Neural cell (in vitro differentiated cells): ENCODE measurements around the gene PROSER2. TPM values are rescaled to one million over a fixed set of nuclear protein-coding genes. Genes with fewer than 3 reads are reported as not detected.

Experiments
- H2AFZ ChIP-seq: fragments of 200-600, 300-800 bp; sonication (generic), shearing (Covaris generic); 2 replicates; pipeline ENCODE4 v1.6.0; 2014; ENCODE audit warnings: low read depth, mild to moderate bottlenecking, antibody characterized with exemption, low read length, moderate library complexity
- H3F3A ChIP-seq: fragments of 200-600 bp; shearing (Covaris generic); 2 replicates; pipeline ENCODE4 v1.6.1; 2016; ENCODE audit warnings: mild to moderate bottlenecking, moderate library complexity, mixed read lengths, antibody characterized with exemption, low read length; ENCODE audit not compliant: insufficient read depth, poor library complexity, severe bottlenecking
- H3K27ac ChIP-seq: fragments of 200-600, 300-800 bp; sonication (generic), shearing (Covaris generic); 2 replicates; pipeline ENCODE4 v1.5.1; 2014; ENCODE audit warnings: mild to moderate bottlenecking, low read length, moderate library complexity
- H3K27me3 ChIP-seq: fragments of 300-800, 200-600 bp; sonication (generic), shearing (Covaris generic); 2 replicates; pipeline ENCODE4 v1.6.0; 2014; ENCODE audit warnings: mild to moderate bottlenecking, low read depth, low read length, moderate library complexity; ENCODE audit not compliant: insufficient read depth
- H3K36me3 ChIP-seq: fragments of 300-800, 200-600 bp; sonication (generic), shearing (Covaris generic); 2 replicates; pipeline ENCODE4 v1.5.1; 2014; ENCODE audit warnings: mild to moderate bottlenecking, antibody characterized with exemption, low read length, moderate library complexity; ENCODE audit not compliant: insufficient read depth
- H3K4me2 ChIP-seq: fragments of 300-800, 200-600 bp; sonication (generic), shearing (Covaris generic); 2 replicates; pipeline ENCODE4 v1.6.0; 2014; ENCODE audit warnings: mild to moderate bottlenecking, low read length
- H3K4me3 ChIP-seq: fragments of 300-800, 200-600 bp; sonication (generic), shearing (Covaris generic); 2 replicates; pipeline ENCODE4 v1.5.1; 2014; ENCODE audit warnings: mild to moderate bottlenecking, low read length, moderate library complexity
- H3K79me2 ChIP-seq: fragments of 200-600 bp; shearing (Covaris generic); replicated peaks from 2 replicates; pipeline ENCODE4 v1.6.0; 2014; ENCODE audit warnings: mild to moderate bottlenecking, low read length, moderate library complexity; ENCODE audit not compliant: insufficient read depth
- H3K9ac ChIP-seq: fragments of 300-800, 200-600 bp; sonication (generic), shearing (Covaris generic); 2 replicates; pipeline ENCODE4 v1.6.1; 2016; ENCODE audit warnings: mild to moderate bottlenecking, low read length, mixed read lengths
- H3K9me2 ChIP-seq: fragments of 200-600 bp; shearing (Covaris generic); 2 replicates; pipeline ENCODE4 v1.6.1; 2016; ENCODE audit warnings: mild to moderate bottlenecking, low read length, mixed read lengths; ENCODE audit not compliant: insufficient read depth
- H3K9me3 ChIP-seq: fragments of 200-600, 300-800 bp; sonication (generic), shearing (Covaris generic); 2 replicates; pipeline ENCODE4 v1.6.1; 2016; ENCODE audit warnings: mild to moderate bottlenecking, mixed run types, low read length, moderate library complexity, mixed read lengths
- H4K20me1 ChIP-seq: fragments of 200-600 bp; shearing (Covaris generic); 2 replicates; pipeline ENCODE4 v1.6.1; 2016; ENCODE audit warnings: mild to moderate bottlenecking, mixed run types; ENCODE audit not compliant: insufficient read depth
- CTCF ChIP-seq: fragments of 450-650 bp; IDR thresholded peaks from 2 replicates; pipeline ENCODE4 v1.5.1; 2014; ENCODE audit warnings: antibody characterized with exemption, mild to moderate bottlenecking, moderate library complexity; ENCODE audit not compliant: poor library complexity, severe bottlenecking
- EP300 ChIP-seq: fragments of 450-650 bp; conservative IDR thresholded peaks from 2 replicates; pipeline ENCODE4 v1.6.1; 2014; ENCODE audit warnings: antibody characterized with exemption, mild to moderate bottlenecking, moderate library complexity; ENCODE audit not compliant: poor library complexity, severe bottlenecking
- EZH2 ChIP-seq: fragments of 200-600, 300-800 bp; shearing (Covaris generic), sonication (generic); IDR thresholded peaks from 2 replicates; pipeline ENCODE4 v1.6.1; 2014; ENCODE audit warnings: antibody characterized with exemption, low read length, borderline replicate concordance, mild to moderate bottlenecking; ENCODE audit not compliant: insufficient read depth, poor library complexity, severe bottlenecking
- MXI1 ChIP-seq: fragments of 450-650 bp; conservative IDR thresholded peaks from 2 replicates; pipeline ENCODE4 v1.6.1; 2014; ENCODE audit warnings: antibody characterized with exemption, mild to moderate bottlenecking; ENCODE audit not compliant: poor library complexity, severe bottlenecking
- POLR2AphosphoS5 ChIP-seq: IDR thresholded peaks from 2 replicates; pipeline ENCODE4 v1.6.1; 2012
- RAD21 ChIP-seq: fragments of 450-650 bp; conservative IDR thresholded peaks from 2 replicates; pipeline ENCODE4 v1.6.1; 2014; ENCODE audit warnings: antibody characterized with exemption, mild to moderate bottlenecking, moderate library complexity
- REST ChIP-seq: IDR thresholded peaks from 2 replicates; pipeline ENCODE4 v1.6.1; 2012; ENCODE audit warnings: borderline replicate concordance
- SMC3 ChIP-seq: fragments of 450-650 bp; conservative IDR thresholded peaks from 2 replicates; pipeline ENCODE4 v1.6.1; 2014; ENCODE audit warnings: antibody characterized with exemption, mild to moderate bottlenecking, moderate library complexity; ENCODE audit not compliant: poor library complexity
- TAF1 ChIP-seq: IDR thresholded peaks from 2 replicates; pipeline ENCODE4 v1.6.1; 2012; ENCODE audit warnings: low read depth
- polyA plus RNA-seq: library from polyadenylated mRNA; depleted of rRNA; stranded (reverse); fragments of >200 nt; gene quantifications from 2 replicates; pipeline ENCODE4 v1.2.3, GENCODE V29; 2014

The PROSER2 gene
- polyA plus RNA-seq, 1 donor from 2014 or later, result 1.1 TPM

DNA sequence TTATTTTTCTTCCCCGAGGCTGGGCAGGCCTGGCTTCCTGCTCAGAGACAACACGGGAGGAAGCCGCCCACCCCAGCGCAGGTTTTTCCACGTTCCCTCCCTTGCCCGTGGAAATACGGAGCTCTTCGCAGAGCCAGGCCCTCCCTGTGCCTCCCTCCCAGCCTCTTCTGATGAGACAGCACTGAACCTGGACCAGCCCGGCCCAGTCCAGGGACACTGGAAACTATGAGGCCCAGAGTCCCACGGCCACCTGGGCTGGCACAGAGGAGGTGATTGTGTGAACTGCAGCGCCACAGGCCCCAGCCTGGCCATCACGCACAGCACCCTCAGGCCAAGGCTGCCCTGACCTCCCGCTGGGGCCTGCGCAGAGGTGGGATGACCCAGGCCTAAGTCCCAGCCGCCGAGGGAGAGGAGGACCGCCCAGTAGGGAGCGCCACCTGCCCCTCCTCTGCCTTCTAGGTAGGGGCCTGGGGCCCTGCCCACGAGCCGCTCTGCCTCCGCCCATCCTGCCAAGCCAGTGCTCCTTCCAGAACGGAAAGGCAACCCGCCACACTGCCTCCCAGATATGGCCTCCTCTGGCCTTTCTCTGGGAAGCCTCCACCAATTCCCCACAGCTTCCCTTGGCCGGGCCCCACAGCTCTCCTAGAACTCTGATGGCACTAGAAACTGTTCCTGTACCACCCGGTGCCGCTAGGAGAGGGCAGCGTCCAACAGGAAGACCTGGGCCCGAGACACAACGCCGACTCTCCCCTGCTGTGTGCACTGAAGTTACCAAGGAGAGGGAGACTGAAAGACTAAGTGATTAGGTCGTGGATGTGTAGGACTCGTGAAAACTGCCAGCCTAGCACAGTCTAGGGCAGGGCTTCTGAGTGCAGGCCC is 57.2 kb downstream of the PROSER2 start:
- Histone ChIP-seq H3K27me3 (no peaks in the 10 kb centered on the region), H3K4me3 (no peak overlapping the region), H3K79me2 (no peaks in the 10 kb centered on the region), H2AFZ (no peak overlapping the region), H3K9ac (no peak overlapping the region), H3K9me2 (no peaks in the 10 kb centered on the region), H3K4me2 (no peak overlapping the region), H4K20me1 (no peaks in the 10 kb centered on the region), H3F3A (no peaks in the 10 kb centered on the region), H3K36me3 (no peaks in the 10 kb centered on the region), H3K27ac (no peak overlapping the region), H3K9me3 (no peaks in the 10 kb centered on the region)
- no peak for TF ChIP-seq REST
- TF ChIP-seq RAD21, result no peak
- no peak for TF ChIP-seq EZH2
- TF ChIP-seq CTCF, result no peak
- no peak for TF ChIP-seq EP300
- TF ChIP-seq TAF1, result no peak

GRCh38 chr10:11881030-11881476 is 57.9 kb downstream of the PROSER2 start:
- Histone ChIP-seq H2AFZ (no peak overlapping the region), H4K20me1 (no peaks in the 10 kb centered on the region), H3K27ac (no peak overlapping the region), H3F3A (no peaks in the 10 kb centered on the region), H3K4me3 (no peak overlapping the region), H3K27me3 (no peaks in the 10 kb centered on the region), H3K9ac (no peak overlapping the region), H3K9me3 (no peaks in the 10 kb centered on the region), H3K4me2 (no peak overlapping the region), H3K36me3 (no peaks in the 10 kb centered on the region), H3K79me2 (no peaks in the 10 kb centered on the region), H3K9me2 (no peaks in the 10 kb centered on the region)
- TF ChIP-seq POLR2AphosphoS5 (no peak), CTCF (no peak), RAD21 (no peak), REST (no peak), EZH2 (no peak), TAF1 (no peak), EP300 (no peak), MXI1 (no peak), SMC3 (no peak)
